IMR-90 (cell line): ENCODE measurements around the gene CYP4F22. TPM values are rescaled to one million over a fixed set of nuclear protein-coding genes. Genes with fewer than 3 reads are reported as not detected.

Source experiments
- ATAC-seq: fragments of 200-7000 bp; cut with Tn5 transposase; 2 replicates; pipeline ENCODE4 v1.9.1; 2020; ENCODE audit warnings: low read depth, mild to moderate bottlenecking, moderate library complexity
- BruUV-seq: library from RNA; stranded (reverse); fragments of 400-500 nt; replicated peaks from 2 replicates; lab custom pipeline; 2021; lab: Mats Ljungman, UMichigan
- CTCF ChIA-PET: fragments of 300-600 bp; formaldehyde crosslinking; extraction: SDS; loops from one replicate; lab custom pipeline; 2021; ENCODE audit warnings: antibody characterized with exemption; lab: Yijun Ruan, JAX
- POLR2A ChIA-PET: fragments of 300-600 bp; sonication (Branson Sonifier 250); formaldehyde crosslinking; loops from one replicate; lab custom pipeline; 2022; ENCODE audit warnings: antibody characterized with exemption; ENCODE audit not compliant: unreplicated experiment; lab: Charles Lee
- DNase-seq: peaks from one replicate; pipeline ENCODE4 v3.0.0; 2013
- H2AFZ ChIP-seq: replicated peaks from 2 replicates; pipeline ENCODE3; 2013; ENCODE audit warnings: low read length, mild to moderate bottlenecking; ENCODE audit not compliant: poor library complexity
- H2AK5ac ChIP-seq: 2 replicates; pipeline ENCODE4 v1.6.1; 2013; ENCODE audit warnings: low read depth, low read length, inconsistent platforms
- H2AK9ac ChIP-seq: replicated peaks from 2 replicates; pipeline ENCODE3; 2013; ENCODE audit warnings: mild to moderate bottlenecking, low read depth, low read length, moderate library complexity; ENCODE audit not compliant: poor library complexity
- H2BK120ac ChIP-seq: 2 replicates; pipeline ENCODE4 v1.6.1; 2013; ENCODE audit warnings: low read depth, low read length, inconsistent platforms
- H2BK15ac ChIP-seq: 3 replicates; pipeline ENCODE4 v1.6.1; 2013; ENCODE audit warnings: low read depth, low read length, inconsistent platforms
- H2BK20ac ChIP-seq: 2 replicates; pipeline ENCODE4 v1.6.1; 2013; ENCODE audit warnings: low read depth, mild to moderate bottlenecking, inconsistent platforms, low read length, moderate library complexity
- H2BK5ac ChIP-seq: 2 replicates; pipeline ENCODE4 v1.6.1; 2013; ENCODE audit warnings: mild to moderate bottlenecking, low read depth, low read length, inconsistent platforms; ENCODE audit not compliant: poor library complexity, severe bottlenecking
- H3K14ac ChIP-seq: replicated peaks from 2 replicates; pipeline ENCODE4 v1.6.1; 2013; ENCODE audit warnings: low read depth, low read length, inconsistent platforms
- H3K18ac ChIP-seq: 2 replicates; pipeline ENCODE4 v1.6.1; 2013; ENCODE audit warnings: low read depth, low read length, control low read depth
- H3K23ac ChIP-seq: 2 replicates; pipeline ENCODE4 v1.6.1; 2013; ENCODE audit warnings: low read depth, low read length, inconsistent platforms
- H3K27ac ChIP-seq: 2 replicates; pipeline ENCODE4 v1.5.1; 2013; ENCODE audit warnings: mild to moderate bottlenecking, control low read depth, low read length; ENCODE audit not compliant: insufficient read depth
- H3K27me3 ChIP-seq: 2 replicates; pipeline ENCODE4 v1.6.1; 2013; ENCODE audit warnings: low read length; ENCODE audit not compliant: control insufficient read depth, insufficient read depth
- H3K36me3 ChIP-seq: 2 replicates; pipeline ENCODE4 v1.6.1; 2013; ENCODE audit warnings: low read length, mixed read lengths; ENCODE audit not compliant: control insufficient read depth, insufficient read depth
- H3K4ac ChIP-seq: 2 replicates; pipeline ENCODE4 v1.6.1; 2013; ENCODE audit warnings: low read depth, low read length, inconsistent platforms
- H3K4me1 ChIP-seq: 2 replicates; pipeline ENCODE4 v1.6.1; 2013; ENCODE audit warnings: low read length, mixed read lengths; ENCODE audit not compliant: control insufficient read depth, insufficient read depth
- H3K4me2 ChIP-seq: 2 replicates; pipeline ENCODE4 v1.6.1; 2013; ENCODE audit warnings: low read depth, mild to moderate bottlenecking, control low read depth, low read length, moderate library complexity
- H3K4me3 ChIP-seq: 2 replicates; pipeline ENCODE4 v1.5.1; 2013; ENCODE audit warnings: low read depth, mild to moderate bottlenecking, control low read depth, low read length, moderate library complexity; ENCODE audit not compliant: insufficient read depth
- H3K56ac ChIP-seq: 2 replicates; pipeline ENCODE4 v1.6.1; 2013; ENCODE audit warnings: low read length, inconsistent platforms; ENCODE audit not compliant: insufficient read depth; ENCODE audit errors: extremely low read depth
- H3K79me1 ChIP-seq, 2 experiments: 2 replicates each; pipeline ENCODE4 v1.6.1; 2013; ENCODE audit warnings: low read length in 2 of 2, inconsistent platforms in 1 of 2, low read depth in 1 of 2
- H3K9ac ChIP-seq: 2 replicates; pipeline ENCODE4 v1.6.1; 2013; ENCODE audit warnings: low read depth, low read length, control low read depth
- H3K9me1 ChIP-seq: 2 replicates; pipeline ENCODE4 v1.6.1; 2013; ENCODE audit warnings: low read length, inconsistent platforms; ENCODE audit not compliant: insufficient read depth
- H3K9me3 ChIP-seq: 2 replicates; pipeline ENCODE4 v1.6.1; 2013; ENCODE audit warnings: low read length; ENCODE audit not compliant: control insufficient read depth, insufficient read depth
- H4K20me1 ChIP-seq: 2 replicates; pipeline ENCODE4 v1.6.1; 2013; ENCODE audit warnings: low read length, inconsistent platforms; ENCODE audit not compliant: insufficient read depth
- H4K5ac ChIP-seq: 2 replicates; pipeline ENCODE4 v1.6.1; 2013; ENCODE audit warnings: mild to moderate bottlenecking, low read depth, low read length, control low read depth
- H4K8ac ChIP-seq, 2 experiments: 2 replicates each; pipeline ENCODE4 v1.6.1; 2013; ENCODE audit warnings: low read depth in 2 of 2, low read length in 2 of 2, control low read depth in 1 of 2, inconsistent platforms in 1 of 2
- H4K91ac ChIP-seq: 2 replicates; pipeline ENCODE4 v1.6.1; 2013; ENCODE audit warnings: low read depth, low read length, inconsistent platforms; ENCODE audit not compliant: insufficient read depth
- MXI1 ChIP-seq: IDR thresholded peaks from 2 replicates; pipeline ENCODE4 v1.6.1; 2012; ENCODE audit warnings: low read depth, mild to moderate bottlenecking, low read length, moderate library complexity, borderline replicate concordance
- WGBS, 2 experiments: methylation state at CpG; one replicate each; pipeline versions ENCODE4 v1.1.5 to v1.1.7; 2013; ENCODE audit warnings: missing lambda C conversion rate in 2 of 2; ENCODE audit not compliant: insufficient read length in 1 of 2; ENCODE audit errors: extremely low coverage in 2 of 2; 5-methylcytosine and 5-hydroxymethylcytosine counted together
- dilution Hi-C: fragments of 300-500 bp; cut with HindIII; formaldehyde crosslinking; loops from one replicate; pipeline ENCODE4 v1.14.3; 2018; ENCODE audit warnings: low sequenced_read_pairs; ENCODE audit not compliant: unreplicated experiment
- in situ Hi-C: fragments of 300-500 bp; cut with MboI; formaldehyde crosslinking; loops from 3 replicates; pipeline ENCODE4 v1.14.3; 2019; ENCODE audit warnings: low sequenced_read_pairs, inconsistent platforms, mixed read lengths
- intact Hi-C: fragments of 100-400 bp; cut with micrococcal nuclease; formaldehyde crosslinking; loops from 2 replicates; pipeline ENCODE4 v1.10.0; 2022
- polyA plus RNA-seq, 3 experiments: library from polyadenylated mRNA; depleted of rRNA; stranded (reverse); fragments of >200 nt; gene quantifications; 2 replicates each; pipeline ENCODE4 v1.2.3, GENCODE V29; 2012; ENCODE audit warnings: low replicate concordance in 1 of 3
- total RNA-seq: library from RNA; depleted of rRNA; stranded (reverse); fragments of >200 nt; gene quantifications from 2 replicates; pipeline ENCODE4 v1.2.3, GENCODE V29; 2012

CYP4F22 gene
- total and polyA plus RNA-seq, 2 of the 4 experiments (the other 2 are of a cell fraction), result not detected

- H2BK20ac ChIP-seq, result no peak overlapping the region
- no peak overlapping the region for H4K91ac ChIP-seq
- in situ Hi-C loops (no loop called here), dilution Hi-C loops (no loop called here), intact Hi-C loops (no loop called here)
- no peak for TF ChIP-seq MXI1
- no peaks in the 10 kb centered on the region for H3K9me3 ChIP-seq
- WGBS, 2 experiments, result 49% methylated on average over 5 of the region's 12 CpGs; no CpG with 5 or more reads in 1 of the 2 experiments
- H3K56ac ChIP-seq, result no peak overlapping the region
- ChIA-PET CTCF (no interaction called here), POLR2A (no interaction called here)
- no peak overlapping the region for H3K27ac ChIP-seq
- no peak overlapping the region for H3K9ac ChIP-seq
- H2AK9ac ChIP-seq, result no peak overlapping the region
- no peak overlapping the region for H2AK5ac ChIP-seq
- H3K14ac ChIP-seq, result no peak overlapping the region
- no peak overlapping the region for H3K18ac ChIP-seq
- H3K4me2 ChIP-seq, result no peak overlapping the region
- no peak overlapping the region for H2BK120ac ChIP-seq
- H3K4me1 ChIP-seq, result no peaks in the 10 kb centered on the region
- DNase-seq (no peak), ATAC-seq (no peak)
- H2BK5ac ChIP-seq, result no peak overlapping the region
- H2BK15ac ChIP-seq, result no peak overlapping the region
- H2AFZ ChIP-seq, result no peak overlapping the region
- no peaks in the 10 kb centered on the region for H3K36me3 ChIP-seq
- no peak overlapping the region for H4K8ac ChIP-seq
- no peaks in the 10 kb centered on the region; the same call in 1 of the 2 replicates for H3K27me3 ChIP-seq
- no peak overlapping the region for H3K23ac ChIP-seq
- no peaks in the 10 kb centered on the region for H4K20me1 ChIP-seq
- BruUV-seq, result no TSS peak
- H3K9me1 ChIP-seq, result no peaks in the 10 kb centered on the region
- no peak overlapping the region for H4K5ac ChIP-seq
- H3K4me3 ChIP-seq, result no peak overlapping the region
- H3K4ac ChIP-seq, result no peak overlapping the region
- no peaks in the 10 kb centered on the region for H3K79me1 ChIP-seq
These were observed 68.3 kb downstream of the CYP4F22 start for GRCh38 chr19:15576526-15577156.
